PC-3 (cell line): ENCODE measurements around the gene SLC35B1.

Experiments
- EZH2 ChIP-seq: fragments of 300-600 bp; sonication (generic); IDR thresholded peaks from one replicate; pipeline ENCODE4 v1.6.1; 2017; ENCODE audit warnings: antibody characterized with exemption, mild to moderate bottlenecking, low read length; ENCODE audit not compliant: unreplicated experiment
- TF ChIP-seq, protein P1 (sequence below): fragments of 300-600 bp; sonication (generic); conservative IDR thresholded peaks from 2 replicates; pipeline ENCODE4 v1.5.1; 2017; ENCODE audit warnings: antibody characterized with exemption, low read depth, mild to moderate bottlenecking, low read length

GRCh38 chr17:49742166-49742638, 34.4 kb upstream of the SLC35B1 start:
- TF ChIP-seq, protein P1, sequence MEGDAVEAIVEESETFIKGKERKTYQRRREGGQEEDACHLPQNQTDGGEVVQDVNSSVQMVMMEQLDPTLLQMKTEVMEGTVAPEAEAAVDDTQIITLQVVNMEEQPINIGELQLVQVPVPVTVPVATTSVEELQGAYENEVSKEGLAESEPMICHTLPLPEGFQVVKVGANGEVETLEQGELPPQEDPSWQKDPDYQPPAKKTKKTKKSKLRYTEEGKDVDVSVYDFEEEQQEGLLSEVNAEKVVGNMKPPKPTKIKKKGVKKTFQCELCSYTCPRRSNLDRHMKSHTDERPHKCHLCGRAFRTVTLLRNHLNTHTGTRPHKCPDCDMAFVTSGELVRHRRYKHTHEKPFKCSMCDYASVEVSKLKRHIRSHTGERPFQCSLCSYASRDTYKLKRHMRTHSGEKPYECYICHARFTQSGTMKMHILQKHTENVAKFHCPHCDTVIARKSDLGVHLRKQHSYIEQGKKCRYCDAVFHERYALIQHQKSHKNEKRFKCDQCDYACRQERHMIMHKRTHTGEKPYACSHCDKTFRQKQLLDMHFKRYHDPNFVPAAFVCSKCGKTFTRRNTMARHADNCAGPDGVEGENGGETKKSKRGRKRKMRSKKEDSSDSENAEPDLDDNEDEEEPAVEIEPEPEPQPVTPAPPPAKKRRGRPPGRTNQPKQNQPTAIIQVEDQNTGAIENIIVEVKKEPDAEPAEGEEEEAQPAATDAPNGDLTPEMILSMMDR = no peak
- no peak for TF ChIP-seq EZH2
